HG02642 (cell line): ENCODE measurements around the gene IGF1R.

ENCODE experiments used
- ATAC-seq: cut with Tn5 transposase; IDR thresholded peaks from one replicate; pipeline ENCODE4 v1.9.1; 2021; ENCODE audit warnings: mild to moderate bottlenecking; ENCODE audit not compliant: unreplicated experiment, poor library complexity

Gene IGF1R

GRCh38 chr15:98647026-98647773, 1.1 kb upstream of the IGF1R start:
- ATAC-seq: peak; percentile 48

- peak; percentile 40 for ATAC-seq
Observed at GRCh38 chr15:98648654-98649471, 524 bp downstream of the IGF1R start.

DNA sequence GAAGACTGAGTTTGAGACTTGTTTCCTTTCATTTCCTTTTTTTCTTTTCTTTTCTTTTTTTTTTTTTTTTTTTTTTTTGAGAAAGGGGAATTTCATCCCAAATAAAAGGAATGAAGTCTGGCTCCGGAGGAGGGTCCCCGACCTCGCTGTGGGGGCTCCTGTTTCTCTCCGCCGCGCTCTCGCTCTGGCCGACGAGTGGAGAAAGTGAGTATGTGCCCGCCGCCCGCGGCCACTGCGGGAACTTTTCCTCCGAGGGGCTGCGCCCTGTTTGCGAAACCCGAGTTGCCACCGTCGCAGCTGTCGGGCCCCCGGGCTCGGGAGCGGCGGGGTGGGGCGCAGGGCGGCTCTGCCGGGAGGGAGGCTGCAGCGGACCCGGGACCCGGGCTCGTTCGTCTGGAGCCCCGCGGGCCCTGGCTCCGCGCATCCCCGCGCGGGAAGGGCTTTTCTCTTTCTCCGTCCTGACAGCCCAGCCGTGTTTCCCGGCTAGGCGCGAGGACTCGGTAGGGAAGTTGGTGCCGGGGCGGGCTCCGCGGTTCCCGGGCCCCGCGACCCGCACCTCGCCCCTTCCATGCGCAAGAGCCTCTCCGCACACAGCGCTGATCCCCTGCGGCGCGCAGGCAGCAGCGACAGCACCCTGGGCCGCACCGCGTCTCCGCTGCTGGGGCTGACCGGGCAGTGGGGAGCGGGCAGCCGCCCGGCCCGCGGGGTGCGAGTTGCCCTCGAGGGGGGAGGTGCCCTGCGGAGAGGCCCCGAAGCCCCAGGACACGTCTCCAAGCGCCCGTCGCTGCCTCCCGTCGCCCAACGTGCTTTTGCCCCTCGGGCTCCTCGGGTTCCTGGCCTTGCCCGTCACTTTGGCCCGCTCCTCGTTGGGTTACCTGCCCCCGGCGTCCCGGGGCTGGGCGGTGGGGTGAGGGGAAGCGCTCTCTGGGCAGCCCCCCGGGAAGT, 1.4 kb downstream of the IGF1R start:
- no peak for ATAC-seq

DNA sequence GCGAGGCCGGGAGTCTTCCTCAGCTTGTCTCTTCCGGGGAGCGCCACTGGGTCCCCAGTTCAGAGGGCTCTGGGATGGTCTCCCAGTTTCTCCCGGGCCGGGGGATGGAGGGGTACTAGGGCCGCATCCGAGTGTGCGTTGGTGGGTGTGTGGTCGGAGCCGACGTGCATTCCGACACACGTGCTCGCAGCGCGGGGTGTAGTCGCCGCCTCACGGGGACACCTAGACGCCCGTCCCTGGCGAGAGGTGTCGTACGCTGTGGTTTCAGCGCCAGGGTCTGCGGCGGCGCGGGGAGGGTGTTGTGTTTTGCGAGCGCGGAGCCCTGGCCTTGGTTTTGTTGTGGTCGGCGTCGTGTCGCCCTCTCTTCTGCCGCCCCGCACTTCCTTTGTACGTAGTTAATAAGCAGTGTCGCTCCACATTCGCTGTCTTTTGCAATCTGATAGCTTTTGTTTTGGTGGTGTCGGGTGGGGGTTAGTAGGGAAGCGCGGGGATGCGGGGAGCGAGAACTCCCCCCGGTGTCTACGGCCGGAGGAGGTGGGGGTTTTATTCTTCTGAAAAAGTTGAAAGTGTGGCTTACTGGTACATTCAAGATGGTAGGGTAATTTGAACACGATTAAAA, 2.2 kb downstream of the IGF1R start:
- ATAC-seq: no peak

DNA sequence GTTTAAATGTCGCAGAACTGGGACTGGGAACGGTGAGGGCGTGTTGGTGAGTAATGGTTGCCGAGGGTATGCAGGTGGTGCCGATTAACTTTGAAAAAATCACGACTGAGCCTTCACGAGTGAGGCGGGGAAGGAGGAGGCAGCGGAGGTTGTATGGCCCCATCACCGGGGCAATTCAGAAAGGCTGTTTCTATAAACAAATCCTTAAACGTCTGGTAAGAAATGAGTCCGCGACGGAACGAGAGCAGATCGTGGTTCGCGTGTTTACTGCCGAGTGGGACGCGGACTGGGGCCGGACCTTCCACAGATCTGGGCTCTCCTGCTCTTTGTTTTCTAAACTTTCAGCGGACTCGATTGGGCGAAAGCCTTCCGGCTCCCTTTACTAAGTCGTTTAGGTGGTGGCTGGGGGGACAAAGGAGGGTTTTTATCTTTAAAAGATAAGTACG, 2.7 kb downstream of the IGF1R start:
- ATAC-seq: no peak

DNA sequence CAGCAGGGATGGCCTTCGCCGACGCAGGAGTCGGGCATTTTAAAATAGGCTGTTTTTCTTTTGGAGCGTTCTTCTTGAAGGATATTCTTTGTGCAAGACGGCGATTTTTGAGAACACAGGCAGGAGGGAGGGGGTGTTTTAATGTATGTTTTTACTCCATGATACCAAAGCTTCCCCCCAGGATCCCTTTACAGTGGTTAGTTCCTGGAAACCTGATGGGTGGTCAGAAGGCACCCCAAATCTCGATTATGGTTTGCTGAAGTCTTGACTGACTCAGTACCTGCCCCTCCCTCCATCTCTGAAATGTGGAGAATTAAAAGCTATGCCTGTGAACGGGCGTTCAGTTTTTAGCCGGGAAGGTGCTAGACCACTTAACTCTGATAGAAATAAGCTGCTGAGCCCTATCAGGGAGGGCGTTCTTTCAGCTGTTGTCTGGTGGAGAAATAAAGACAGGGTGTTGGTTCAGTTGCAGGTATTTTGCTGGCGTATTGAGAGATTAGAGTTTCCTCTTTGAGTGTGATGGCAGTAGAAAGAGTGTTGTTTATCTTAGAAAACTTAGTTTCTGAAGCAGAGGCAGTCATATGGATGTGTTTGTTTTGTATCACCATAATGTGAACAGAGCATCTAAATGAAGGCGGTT, 3.4 kb downstream of the IGF1R start:
- ATAC-seq: no peak

GRCh38 chr15:98653686-98654085, 5.3 kb downstream of the IGF1R start:
- no peak for ATAC-seq

- no peak for ATAC-seq
Observed at GRCh38 chr15:98654790-98655360, 6.5 kb downstream of the IGF1R start.

- no peak for ATAC-seq
Observed at GRCh38 chr15:98655732-98656131, 7.4 kb downstream of the IGF1R start.

DNA sequence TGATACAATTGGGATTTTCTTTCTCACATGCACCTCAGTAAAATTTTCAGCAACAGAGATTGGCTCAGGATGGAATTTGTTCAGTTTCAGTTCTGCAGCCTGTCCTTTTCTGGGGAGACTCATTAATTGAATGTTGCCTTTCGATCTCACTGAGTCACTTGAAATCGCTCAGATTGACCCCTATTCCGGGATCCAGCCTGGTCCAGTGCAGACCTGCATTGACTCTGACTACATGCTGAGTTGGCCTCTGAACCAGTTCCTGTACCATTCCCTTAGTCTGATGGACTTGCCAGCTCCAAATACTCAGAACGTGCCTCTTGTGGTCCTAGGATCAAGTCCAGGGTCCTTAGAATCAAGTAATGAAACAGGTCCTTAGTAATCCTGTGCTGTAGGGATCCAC, 9.4 kb downstream of the IGF1R start:
- no peak for ATAC-seq

DNA sequence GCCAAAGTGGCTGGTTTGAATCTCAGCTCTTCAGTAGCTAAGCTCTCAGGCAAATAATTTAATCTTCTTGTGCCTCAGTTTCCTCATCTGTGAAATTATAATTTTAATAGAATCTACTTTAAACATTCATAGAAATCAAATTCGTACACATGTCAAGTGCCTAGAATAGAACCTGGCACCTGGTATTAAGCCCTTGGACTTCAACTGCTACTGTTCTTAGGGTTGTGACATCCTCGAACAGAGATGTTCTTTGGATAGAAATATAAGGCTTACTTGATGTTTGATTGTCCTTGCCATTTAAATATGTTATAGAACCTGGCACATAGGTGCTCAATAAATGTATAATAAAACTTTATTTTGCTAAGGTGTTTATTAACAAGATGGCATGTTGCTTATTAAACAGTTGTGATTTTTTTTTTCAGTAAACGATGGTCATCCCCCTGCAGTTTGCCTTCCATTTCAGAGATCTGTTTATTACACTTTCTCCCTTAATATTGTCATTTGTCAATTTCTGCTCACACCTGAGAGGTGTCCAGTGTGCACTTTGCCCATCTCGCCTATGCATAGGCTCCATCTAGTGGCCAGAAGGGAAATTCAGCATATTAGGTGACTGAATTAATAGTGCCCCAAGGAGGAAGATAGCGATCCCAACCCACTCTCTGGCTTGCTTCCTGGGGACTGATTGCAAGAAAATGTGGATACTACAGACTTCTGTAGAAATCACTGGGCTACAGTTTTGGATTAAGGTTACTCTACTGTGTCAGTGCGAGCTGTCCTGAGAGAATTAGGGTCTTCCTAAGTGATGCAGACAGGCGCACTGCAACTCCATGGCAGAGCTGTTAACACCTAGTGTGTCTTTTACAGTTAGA, 10.7 kb downstream of the IGF1R start:
- ATAC-seq: peak; percentile 93

DNA sequence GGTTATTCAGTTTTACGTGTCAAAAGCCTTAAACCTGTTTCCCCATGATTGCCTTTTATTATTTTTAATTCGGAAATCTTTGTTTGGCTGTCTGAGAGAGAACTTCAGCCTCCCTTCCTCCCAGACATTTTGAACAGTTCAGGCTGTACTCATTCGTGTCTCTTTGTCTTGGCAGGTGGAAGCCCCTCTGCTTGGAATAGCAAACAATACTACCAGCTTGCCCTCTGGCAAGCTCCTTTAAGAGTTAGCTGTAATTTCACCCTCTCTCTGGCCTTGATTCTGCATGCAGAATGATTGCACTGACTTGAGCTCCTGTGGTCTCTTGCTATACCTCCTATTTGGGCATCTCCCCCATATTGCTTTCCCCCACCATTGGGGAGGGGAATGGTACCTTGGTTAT, 11.7 kb downstream of the IGF1R start:
- no peak for ATAC-seq

DNA sequence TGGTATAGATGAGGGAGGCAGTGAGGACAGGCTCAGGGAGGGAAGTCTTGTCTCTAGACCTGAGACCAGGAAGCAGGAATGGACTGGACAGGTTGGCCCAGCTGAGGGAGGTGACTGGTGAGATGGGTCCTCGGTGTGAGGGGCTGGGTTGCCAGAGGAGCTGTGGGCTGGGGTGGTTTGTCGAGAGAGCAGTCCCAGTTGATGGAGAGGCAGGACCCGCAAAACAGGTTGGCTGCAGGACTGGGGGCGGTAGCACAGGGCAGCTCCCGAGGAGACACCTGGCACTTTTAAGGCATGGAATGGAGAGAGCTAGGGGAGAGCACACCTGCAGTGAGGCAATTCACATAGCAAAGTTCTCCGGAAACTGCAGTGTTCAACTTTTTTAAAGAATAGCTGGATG, 14.7 kb downstream of the IGF1R start:
- no peak for ATAC-seq

- no peak for ATAC-seq
Observed at GRCh38 chr15:98663606-98664005, 15.3 kb downstream of the IGF1R start.

DNA sequence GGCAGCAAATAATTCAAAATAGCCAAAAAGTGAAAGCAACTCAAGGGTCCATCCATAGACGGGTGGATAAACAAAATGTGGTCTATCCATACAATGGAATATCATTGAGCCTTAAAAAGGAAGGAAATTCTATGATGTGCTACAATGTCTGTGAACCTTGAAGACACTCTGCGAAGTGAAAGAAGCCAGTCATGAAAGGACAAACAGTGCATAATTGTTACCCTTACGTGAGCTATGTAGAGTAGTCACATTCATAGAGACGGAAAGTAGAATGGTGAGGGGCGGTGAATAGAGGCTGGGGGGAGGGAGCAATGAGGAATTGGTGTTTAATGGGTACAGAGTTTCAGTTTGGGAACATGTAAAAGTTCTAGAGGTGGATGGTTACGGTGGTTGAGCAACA, 18.1 kb downstream of the IGF1R start:
- ATAC-seq: no peak

GRCh38 chr15:98666841-98667240, 18.5 kb downstream of the IGF1R start:
- no peak for ATAC-seq

DNA sequence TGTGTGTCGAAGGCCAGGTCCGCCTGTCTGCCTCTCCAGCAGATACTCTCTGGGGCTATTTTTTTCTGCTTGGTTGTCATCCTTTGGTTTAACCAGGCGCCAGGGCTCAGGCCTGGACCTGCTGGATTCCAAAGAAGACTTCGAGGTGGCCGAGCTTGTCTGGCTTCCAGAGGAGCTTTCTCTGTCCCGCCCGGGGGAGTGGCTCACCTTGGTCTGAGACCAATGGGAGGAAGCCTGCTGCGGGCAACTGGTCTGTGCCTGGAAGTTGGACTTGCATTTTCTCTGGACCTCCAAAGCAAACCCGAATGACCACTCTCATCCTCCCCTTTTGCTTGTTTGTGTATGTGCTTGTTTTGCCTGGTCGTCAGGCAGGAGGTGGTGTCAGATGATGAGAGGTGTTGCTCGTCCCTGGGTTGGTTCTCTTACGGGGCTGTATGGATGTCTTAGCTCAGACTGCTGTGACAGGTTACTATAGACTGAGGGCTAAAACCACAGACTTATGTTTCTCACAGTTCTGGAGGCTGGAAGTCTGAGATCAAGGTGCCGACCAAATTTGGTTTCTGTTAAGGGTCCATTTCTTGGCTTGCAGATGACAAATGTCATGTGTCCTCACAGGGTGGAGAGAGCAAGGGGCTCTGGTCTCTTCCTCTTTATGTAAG, 19.3 kb downstream of the IGF1R start:
- ATAC-seq: no peak
